Activated CD4-positive, alpha-beta T cell treated with anti-CD3 and anti-CD28 coated beads, Interleukin-2, amount 50 U/mL, for 1 hour (primary cell): Measurements from ENCODE around the gene HEBP1.

Source experiments
- DNase-seq: peaks from one replicate; pipeline ENCODE4 v3.0.0-alpha.2; 2020

The HEBP1 gene

DNA sequence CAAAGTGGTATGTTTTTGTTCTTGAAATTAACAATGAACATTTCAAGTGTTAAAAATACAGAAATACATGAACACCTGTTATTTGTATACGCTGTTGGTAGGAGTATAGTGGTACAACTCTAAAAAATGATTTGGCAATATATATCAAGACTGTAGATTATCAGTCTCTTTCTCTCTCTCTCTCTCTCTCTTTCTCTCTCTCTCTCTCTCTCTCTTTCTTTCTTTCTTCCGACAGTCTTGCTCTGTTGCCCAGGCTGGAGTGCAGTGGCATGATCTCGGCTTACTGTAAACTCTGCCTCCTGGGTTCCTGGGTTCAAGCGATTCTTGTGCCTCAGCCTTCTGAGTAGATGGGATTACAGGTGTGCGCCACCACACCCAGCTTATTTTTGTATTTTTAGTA lies 12.6 kb downstream of the HEBP1 start:
- DNase-seq, result no peak

GRCh38 chr12:12986775-12987331 lies 13.2 kb downstream of the HEBP1 start:
- no peak for DNase-seq

DNA sequence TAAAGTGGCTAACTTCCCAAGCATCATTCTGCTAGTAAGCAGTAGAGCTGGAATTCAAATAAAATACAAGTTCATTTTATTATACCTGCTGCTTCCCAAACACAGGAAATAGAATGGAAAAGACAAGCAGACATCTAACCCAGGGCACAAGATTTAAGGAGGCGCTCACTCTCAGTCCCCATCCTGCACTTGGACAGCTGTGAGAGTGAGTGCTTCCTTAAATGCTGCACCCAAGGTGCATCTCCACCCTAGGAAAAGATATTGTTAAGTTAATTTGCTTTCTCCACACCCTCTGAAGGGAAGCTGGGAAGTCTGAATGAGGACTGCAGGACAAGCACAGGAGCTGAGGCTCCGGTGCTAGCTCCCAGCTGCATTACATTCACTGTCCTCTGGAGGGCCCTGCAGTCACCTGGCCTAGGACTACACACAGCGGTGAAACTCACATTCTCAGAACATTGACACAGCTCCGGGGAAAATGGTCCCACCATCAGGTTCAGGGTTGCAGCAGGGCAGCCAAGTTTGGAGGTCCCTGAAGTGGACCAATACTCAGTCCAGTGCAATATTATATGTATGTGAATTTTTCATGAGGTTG lies 14.2 kb downstream of the HEBP1 start:
- no peak for DNase-seq

- no peak for DNase-seq
Measured at GRCh38 chr12:12984149-12984548, 15.9 kb downstream of the HEBP1 start.

GRCh38 chr12:12983420-12984035 lies 16.5 kb downstream of the HEBP1 start:
- no peak for DNase-seq

- no peak for DNase-seq
Measured at GRCh38 chr12:12982331-12982730, 17.7 kb downstream of the HEBP1 start.

DNA sequence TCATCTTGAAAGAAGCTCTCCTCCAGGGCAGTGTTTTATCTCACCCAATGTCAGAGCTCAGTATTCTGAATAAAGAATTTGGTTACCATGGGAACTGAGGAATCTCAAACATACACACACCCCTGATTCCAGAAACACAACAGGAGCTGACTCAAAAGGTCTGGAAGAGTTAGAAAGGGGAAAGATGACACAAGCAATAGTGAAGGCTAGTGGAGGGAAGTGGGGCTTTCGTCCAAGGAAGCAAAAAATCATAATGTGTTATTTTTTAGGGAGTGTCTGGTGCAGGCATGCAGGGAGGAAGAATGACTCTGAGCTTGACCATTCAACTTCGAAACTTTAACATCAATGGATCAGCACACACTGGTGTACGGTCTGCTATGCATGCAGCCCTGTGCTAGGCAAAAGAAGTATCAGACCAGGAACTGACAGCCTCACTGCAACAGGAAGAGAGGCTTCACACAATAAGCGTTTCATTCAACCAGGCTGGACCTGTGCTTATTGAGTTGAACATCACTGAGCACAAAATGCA lies 20.3 kb downstream of the HEBP1 start:
- DNase-seq, result no peak

GRCh38 chr12:12979126-12979525 lies 20.9 kb downstream of the HEBP1 start:
- DNase-seq, result no peak

- DNase-seq, result no peak
Measured at GRCh38 chr12:12977231-12977630, 22.8 kb downstream of the HEBP1 start.

GRCh38 chr12:12976366-12976765 lies 23.7 kb downstream of the HEBP1 start:
- DNase-seq, result no peak

DNA sequence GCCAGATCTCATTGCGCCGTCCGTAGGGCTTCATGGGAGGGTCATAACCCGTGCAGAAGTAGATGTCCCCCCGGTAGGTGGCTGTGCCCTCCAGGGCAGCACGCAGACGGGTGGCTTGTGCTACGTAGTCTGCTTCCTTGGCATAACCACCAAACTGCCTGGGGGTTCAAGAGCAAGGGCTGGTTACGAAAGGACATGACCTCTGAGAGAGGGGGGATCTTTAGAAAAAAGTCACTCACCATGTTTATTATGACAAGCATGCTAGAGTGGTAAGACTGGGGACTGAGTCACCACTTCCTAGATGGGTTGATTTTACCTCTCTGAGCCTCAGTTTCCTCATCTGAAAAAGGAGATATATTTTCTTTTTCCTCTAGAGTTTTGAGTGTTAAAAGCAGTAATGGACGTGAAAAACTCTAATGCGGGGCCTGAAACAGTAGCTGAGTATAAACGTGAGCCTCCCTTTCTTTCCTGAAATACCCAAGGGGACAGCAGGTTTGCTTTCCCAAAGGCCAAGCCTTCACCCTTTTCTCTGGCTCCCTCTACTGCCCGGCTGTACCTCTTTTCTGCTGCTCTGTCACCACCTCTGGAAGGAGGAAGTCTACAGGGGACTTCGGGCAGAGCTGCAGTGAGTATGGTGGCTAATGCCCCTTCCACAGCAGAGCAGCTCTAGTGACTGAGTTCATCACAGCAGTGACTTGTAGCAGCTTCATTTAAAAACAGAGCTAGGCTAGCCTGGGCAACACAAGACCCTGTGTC lies 24.6 kb downstream of the HEBP1 start:
- DNase-seq, result no peak

GRCh38 chr12:12974211-12974610 lies 25.9 kb downstream of the HEBP1 start:
- DNase-seq, result no peak

- no peak for DNase-seq
Measured at GRCh38 chr12:12973019-12973418, 27.0 kb downstream of the HEBP1 start.

DNA sequence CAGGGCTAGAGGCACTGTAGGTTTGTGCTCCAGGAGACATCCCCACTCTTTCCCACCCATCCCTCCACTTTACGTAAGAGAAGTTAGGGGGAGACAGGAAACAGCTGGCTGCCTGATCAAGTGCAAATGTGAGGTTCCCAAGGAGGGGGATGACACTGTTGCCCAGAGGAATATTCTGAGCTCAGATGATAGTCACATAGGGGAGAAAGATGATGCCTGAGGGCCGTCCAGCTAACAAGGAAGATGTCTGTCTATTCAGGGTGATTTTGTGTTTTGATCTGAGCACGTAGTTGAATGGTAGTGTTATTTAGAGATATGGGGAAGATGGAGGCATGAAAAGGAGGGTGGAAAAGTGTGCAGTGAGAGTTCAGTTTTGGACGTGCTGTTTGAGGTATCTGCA lies 34.2 kb downstream of the HEBP1 start:
- DNase-seq, result no peak

DNA sequence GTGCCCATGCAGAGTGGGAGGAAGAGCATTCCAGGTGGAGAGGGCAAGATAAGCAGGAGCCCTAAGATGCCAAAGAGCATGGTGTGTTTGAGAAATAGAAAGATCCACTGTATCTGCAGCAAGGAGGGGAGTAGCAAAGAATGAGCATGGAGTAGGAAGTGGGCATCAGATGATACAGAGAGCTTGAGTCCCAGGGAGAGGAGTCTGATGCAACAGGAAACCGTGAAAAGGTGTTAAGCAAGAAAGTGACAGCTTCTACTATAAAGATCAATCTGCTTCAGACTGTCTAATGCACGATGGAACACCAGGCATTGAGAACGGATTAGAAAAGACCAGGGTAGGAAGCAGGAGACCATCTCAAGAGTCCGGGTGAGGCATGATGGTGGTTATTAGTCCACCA lies 35.8 kb downstream of the HEBP1 start:
- DNase-seq, result no peak

DNA sequence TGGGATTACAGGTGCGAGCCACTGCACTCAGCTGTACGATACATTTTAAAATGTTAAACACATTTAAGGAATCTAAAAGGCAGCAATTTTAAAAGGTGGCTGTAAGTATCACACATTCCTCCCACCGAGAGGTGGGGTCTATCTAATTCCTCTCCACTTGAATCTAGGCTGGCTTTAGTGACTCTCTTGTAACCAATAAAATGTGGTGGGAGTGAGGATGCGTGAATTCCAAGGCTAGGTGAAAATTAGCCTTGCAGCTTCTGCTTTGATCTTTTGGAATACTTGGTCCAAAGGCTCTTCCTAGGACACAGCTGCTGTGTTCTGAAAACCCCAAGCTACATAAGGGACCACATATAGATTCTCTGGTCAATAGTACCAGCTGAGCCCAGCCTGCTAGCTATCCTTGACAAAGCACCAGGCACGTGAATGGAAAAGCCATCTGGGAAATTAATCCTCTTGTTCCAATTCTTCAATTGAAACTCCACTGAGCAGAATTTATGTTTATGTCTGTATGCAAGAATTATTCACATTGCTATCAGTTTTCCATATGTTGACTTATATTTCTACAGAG lies 39.3 kb downstream of the HEBP1 start:
- DNase-seq, result no peak

GRCh38 chr12:12958886-12959285 lies 41.2 kb downstream of the HEBP1 start:
- DNase-seq, result no peak

DNA sequence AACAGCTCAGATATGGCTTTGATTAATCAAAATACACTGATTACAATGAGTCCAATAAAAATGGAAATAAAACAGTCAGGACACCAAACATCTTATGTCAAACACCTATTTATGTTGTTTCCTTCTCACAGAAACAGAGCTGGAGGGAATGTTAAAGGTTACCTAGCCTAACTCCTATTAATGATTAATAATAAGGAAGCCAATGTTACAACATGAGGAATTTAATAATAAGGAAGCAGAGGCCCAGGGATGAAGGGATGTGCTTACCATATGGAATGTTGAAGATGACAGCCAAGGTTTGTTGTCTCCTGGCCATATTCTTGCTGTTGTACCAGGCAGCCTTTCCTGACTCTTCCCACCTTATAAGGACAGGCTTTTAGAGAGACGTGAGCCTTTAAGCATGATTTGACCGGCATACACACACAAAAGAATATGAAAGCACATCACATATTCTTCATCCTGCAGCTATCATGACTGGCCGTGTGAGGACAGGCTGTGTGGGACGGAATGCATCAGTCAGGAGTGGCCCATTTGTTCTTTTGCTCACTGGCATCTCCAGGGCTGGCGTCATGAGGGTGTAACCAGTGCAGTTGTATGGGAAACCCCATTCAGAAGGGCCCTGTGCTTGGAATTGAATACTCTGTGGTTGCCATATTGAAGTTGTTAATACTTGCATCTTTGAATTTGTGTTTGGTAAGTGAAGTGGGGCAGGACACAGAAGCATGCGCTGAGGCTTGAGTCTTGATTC lies 45.0 kb downstream of the HEBP1 start:
- DNase-seq, result no peak

DNA sequence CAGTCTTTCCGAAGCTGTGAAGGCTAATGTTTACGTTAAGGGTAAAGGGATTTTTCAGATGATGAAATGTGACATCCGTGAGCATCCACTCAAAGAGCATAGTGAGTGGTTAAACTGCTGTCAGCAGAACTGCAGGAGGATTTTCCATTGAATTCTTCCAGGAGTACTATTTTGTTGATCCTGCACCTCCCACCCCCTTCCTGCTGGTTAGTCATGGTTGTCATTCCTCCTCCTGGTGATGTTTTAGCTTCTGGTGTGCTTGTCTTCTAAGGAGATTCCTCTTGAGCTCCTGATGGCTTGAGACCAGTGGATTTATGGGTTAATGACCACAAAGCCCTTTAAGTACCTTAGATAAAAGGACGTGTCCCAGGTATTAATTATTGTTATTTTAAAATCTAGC lies 45.7 kb downstream of the HEBP1 start:
- no peak for DNase-seq

- no peak for DNase-seq
Measured at GRCh38 chr12:12952036-12952435, 48.0 kb downstream of the HEBP1 start, which contains the start of gene GPRC5D. Gene GPRC5D (minus strand): TSS chr12:12952170. CDS start chr12:12950384, 1,786 bp downstream.

DNA sequence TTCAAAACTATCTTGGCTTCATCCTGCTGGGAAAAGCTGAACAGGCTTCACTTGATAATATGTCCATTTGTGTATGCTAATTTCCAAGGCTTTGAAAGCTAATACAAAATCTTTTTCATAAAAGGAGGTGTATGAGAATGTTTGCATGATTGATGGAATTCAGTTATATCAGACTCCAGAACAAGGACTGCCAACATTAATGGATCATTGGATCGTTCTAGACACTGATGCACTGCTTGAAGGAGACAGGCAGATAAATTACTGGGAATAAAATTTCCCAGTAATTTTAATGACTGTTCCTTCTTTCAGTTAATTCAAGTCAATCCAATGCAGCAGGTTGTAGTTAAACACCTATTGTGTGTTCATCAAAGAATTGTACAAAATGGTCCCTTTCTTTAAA lies 48.6 kb downstream of the HEBP1 start:
- no peak for DNase-seq

GRCh38 chr12:12947902-12948301 lies 52.2 kb downstream of the HEBP1 start:
- no peak for DNase-seq
